HG02852 (cell line): ENCODE results near the gene ZNF217.
"Not testable (repeated sequence)": the region's sequence is repeated elsewhere in the genome, so short reads cannot be mapped to it uniquely, and the experiment has no call there.

ENCODE experiments used
- ATAC-seq: cut with Tn5 transposase; IDR thresholded peaks from one replicate; pipeline ENCODE4 v1.9.1; 2021; ENCODE audit warnings: mild to moderate bottlenecking, moderate library complexity; ENCODE audit not compliant: unreplicated experiment

ZNF217 gene

DNA sequence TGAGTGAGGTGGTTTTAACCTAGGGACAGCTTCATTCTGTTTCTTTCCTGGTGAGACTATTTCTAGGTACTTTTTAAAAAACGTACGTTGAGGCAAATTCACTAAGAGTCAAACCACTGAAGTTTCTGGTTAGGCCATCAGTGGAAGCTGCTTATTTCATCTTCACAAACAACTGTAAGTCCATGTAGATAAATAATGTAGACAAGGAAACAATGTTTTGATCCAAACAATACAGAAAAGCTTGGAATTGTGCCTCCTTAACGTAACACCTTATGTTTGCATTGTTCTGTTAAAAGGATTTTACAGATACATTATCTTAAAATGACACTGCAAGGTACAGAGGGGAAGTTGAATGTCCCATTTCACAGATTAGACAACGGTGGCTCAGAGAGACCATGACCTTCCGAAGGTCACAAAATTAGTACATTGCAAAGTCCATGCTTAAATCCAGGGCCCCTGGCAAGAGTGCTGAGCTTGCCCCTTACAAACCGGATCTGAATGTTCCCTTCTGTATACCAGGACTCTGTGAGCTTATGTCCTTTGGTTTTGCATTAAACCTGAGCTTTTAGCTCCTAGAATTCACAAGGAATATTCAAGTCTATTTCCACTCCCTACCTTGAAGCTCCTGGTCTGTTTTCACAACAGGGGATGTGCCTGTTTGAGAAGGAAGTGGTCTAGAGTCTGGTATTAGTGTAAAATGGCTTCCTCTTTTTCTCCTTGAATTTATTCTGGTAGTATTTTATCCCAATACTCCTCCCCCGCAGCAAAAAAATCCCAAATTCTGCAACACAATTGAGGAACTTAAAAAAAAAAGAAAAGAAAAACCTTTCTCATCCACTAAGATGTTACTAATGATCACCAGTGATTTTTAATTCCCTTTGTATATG lies 28.9 kb upstream of the ZNF217 start:
- ATAC-seq, result no peak

DNA sequence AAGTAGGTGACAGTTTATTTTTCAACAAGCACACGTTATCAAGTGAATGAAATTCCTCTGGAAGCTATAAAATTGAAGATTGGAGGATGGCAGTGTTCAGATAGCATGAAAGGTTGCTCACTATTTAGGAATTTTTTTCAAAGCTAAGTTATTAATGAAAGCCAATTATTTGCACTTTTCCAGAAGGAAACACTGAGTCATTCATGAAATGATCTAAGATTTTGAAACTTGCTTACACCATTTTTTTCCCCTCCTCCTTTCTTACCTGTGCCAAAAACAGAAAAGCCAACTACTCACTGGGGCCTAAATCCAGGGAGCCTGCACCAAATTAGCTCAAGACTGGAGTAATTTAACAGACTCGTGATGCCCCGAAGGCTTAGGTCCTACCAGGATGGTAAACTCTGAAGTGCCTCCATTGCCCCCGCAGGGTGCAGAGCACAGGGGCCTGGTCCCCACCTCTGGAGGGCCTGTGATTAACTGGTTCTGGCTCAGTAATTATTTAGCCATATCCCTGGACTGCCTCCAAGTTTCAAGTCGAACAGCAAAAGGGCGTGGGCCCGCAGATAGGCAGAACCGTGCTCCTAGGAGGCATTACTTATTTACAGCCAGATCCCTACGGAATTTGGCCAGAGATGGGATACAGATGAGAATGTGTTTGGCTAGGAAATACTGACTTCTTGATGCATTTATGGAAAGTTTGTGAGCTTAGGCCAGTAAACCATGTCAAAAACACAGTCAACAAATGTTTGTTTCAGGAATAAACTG lies 28.0 kb upstream of the ZNF217 start:
- no peak for ATAC-seq

DNA sequence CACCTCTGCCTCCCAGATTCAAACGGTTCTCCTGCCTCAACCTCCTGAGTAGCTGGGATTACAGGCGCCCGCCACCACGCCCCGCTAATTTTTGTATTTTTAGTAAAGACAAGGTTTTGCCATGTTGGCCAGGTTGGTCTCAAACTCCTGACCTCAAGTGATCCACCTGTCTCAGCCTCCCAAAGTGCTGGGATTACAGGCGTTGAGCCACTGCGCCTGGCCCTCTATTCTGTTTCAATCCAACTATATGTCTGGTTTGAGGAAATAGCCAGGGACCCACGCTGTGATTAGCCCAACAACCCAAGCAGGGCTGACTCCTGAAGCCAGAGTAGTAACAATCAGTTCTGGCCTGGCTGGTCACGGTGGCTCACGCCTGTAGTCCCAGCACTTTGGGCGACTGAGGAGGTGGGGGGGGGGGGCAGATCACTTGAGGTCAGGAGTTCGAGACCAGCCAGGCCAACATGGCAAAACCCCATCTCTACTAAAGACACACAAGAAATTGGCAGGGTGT lies 24.9 kb upstream of the ZNF217 start:
- not testable (repeated sequence) for ATAC-seq

DNA sequence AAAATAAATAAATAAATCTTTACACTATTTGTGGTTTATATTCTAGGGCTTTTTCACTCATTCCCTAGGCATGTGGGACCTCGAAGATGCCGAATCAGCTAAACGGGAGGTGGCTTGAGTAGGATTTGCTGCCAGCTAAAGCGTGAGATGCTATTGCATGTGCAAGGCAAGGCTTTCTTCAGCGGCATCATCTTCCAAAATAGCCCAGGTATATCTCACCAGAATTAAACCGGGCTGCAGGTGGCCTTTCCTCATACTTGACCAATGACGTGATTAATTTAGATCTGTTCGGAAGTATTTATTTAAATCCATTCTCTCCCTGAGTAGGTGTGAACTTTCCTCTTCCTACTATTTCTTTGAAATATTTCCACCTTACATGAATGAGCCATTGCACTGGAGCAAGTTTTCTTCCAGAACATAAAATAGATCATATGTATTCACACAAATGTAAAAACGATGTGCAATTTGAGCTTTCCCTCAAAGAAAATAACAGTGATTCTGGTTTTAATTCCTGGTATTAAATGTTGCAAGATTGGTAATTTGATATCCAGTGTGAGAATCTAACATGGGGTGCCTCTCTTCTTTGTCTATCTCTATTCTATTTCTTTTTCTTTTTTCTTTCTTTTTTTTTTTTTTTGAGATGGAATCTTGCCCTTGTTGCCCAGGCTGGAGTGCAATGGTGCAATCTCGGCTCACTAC lies 24.3 kb upstream of the ZNF217 start:
- ATAC-seq, result no peak

DNA sequence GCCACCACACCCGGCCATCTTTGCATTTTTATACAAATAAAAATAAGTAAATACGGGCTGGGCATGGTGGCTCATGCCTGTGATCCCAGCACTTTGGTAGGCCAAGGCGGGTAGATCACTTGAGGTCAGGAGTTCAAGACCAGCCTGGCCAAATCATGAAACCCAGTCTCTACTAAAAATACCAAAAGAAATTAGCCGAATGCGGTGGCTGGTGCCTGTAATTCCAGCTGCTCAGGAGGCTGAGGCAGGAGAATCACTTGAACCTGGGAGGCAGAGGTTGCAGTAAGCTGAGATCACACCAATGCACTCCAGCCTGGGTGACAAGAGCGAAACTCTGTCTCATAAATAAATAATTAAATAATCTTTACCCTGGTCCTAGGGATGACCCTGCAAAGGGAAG lies 22.9 kb upstream of the ZNF217 start:
- not testable (repeated sequence) for ATAC-seq

DNA sequence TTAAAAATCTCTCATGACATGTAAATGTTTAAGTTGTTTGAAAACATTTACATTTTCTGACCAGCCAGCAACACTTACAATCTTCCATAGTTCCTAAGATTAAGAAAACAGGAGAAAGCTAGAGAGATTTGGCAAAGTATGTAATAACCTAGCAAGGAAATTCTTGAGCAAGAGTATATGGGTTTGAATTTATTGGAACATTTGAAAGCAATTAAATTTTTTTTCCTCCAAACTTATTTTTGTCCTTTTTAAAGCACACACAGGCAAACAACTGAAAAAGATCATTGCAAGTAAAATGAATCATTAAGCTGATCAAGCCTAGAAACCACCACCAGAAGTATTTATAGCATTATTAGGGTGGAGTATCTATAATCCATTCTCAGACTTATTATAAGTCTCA lies 20.1 kb upstream of the ZNF217 start:
- ATAC-seq, result no peak

DNA sequence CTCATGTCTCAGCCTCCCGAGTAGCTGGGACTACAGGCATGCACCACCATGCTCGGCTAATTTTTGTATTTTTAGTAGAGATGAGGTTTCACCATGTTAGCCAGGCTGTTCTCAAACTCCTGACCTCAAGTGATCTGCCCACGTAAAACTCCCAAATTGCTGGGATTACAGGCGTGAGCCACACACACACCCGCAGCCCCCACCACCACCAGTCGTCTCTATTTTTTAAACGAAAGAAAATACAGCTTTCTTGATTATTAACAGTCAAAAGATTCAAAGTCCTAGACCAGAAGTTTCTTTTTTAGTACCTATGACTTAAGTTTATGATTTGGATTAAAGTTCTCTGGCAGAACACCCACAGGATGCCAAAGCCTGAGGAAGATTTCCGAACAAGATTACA lies 18.6 kb upstream of the ZNF217 start:
- ATAC-seq, result not testable (repeated sequence)

DNA sequence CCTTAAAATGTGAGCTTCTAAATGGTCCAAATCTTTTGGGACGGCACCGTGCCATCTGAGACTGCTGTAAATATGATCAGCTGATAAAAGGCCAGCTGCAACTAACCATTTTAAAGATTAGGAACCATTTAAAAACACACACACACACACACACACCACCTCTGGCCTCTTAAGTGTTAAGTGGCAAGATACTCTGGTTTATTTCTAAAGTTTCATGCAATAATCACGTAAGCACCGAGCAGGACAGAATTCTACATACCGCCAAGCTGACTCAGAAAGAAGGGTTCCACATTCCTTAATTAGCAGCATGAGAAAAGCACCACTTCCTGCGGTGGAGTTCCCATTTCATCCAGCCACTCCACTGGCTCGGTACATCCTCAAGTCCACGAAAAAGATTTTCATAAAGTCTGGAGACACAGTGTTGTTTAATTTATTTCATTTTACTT lies 17.8 kb upstream of the ZNF217 start:
- peak; percentile 56 for ATAC-seq

DNA sequence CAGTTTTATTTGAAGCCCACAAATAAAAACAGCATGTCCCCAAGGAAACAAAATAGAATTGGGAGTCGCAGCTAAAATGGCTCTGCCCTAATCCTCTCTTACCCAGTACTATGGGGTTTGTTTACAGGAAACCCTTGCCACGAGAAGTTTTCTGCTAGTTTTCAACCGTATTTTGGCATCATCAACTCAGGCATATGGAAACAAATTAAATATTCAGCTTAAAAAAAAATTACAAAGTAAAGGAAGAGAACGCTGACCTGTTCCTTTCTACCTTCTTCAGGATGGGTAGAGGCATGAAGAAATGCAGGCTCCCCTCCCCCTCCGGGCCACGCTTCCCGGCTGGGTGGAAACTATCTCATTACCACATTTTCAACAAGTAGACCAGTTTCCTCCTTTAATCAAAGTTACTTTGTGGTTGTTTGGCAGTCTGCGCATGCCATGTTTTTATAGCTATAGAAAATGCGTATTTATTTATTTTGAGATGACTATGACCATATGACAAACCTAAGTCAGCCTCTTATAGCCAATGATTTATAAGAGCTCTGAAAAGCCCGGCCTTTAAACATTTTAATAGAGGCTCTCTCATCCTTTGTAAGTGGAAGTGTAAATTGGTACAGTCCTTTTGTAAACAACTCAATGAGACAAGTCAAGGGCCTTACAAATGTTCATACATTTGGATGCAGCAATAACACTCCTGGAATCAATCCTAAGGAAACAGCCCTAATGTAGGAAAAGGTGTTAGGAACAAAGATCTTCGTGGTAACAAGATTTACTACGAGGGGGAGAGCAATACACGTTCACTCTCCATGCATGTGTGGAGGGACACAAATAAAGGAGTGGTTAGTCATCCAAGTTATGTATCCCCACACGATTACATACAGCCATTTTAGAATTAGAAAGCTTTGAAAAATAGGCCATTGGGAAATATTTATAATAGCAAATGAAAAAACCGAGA lies 16.1 kb upstream of the ZNF217 start:
- ATAC-seq, result no peak

DNA sequence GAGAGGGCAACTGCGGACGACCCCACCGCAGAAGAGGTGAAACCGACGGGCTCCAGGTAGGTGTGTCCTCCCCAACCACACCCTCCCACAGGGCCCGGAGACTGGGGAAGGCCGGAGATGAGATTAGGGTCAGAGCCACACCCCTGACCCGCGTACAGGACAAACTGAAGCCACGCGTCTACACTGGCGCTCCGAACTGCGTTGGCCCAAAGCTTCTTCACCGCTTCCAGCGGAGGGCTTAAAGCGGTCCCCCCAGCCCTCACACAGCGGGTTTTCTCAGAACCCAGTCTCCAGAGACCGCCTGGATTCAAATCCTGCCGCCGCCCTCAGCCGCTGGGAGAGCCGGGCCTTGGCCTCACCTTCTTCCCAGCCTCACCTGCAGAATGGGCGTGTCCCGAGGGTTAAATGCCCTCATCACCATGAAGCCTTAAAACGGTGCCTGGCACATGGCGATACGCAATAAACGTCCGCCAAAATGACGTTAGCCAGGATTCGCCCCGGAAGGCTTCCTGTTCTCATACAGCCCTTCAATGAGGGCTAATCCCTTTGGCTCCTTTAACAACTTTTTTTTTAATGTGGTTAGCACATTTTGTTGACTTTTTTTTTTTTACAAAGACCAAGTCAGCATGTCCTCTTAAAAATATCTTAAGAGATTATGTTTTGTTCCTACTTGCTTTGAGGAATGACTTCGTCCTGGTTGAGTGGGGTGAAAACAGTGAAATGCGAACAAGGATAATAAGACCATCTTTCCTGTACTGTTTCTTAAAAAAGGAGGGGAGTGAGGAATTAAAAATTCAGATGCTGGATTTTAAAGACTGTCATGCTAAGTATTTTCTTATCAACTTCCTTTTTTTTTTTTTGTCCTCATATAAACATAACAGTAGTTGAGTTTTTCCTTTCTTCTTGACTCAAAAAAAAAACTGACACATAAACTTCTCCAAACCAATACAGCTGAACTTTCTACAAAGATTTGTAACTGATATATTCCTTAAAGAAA lies 15.1 kb upstream of the ZNF217 start:
- no peak for ATAC-seq

DNA sequence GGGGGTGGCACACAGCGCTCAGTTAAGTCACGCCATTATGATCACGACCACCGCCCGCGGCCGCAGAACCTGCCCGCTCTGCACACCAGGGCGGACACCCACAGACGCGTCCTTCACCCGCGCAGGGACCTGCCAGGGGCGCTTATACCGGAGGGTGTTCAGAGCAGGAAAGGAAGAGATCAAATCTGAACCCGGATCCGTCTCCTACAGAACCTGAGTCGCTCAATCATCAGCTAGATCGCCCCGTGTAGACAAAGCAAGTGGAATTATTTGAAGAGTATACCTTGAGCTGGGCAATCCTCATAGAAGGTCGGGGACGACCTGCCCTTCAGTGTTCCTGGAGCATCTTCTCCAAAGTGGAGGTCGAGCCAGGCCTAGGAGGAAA lies 14.4 kb upstream of the ZNF217 start:
- no peak for ATAC-seq

DNA sequence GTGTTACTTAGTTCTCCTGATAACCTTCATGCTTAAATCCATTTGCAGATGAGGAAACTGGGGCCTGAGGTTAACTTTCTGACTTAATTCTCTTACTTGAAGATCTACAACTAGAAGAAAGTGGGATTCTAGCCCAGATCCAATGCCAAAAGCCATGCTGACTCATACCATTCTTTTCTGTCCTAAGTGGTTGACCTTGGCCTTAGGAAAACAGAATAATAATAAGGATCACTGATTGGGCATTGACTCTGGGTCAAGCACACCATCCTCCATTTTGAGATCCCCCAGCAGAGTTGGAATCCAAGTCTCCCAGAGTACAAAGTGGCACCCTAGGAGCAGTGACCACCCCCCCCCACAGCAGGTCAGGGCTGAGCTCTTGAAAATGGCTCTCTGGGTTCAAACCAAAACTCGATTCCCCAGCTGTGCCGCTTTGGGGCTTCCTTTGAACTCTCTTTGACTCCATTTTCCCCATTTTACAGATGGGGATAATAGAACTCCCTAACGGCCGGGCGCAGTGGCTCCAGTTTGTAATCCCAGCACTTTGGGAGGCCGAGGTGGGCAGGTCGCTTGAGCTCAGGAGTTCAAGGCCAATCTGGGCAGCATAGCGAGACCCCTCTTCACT lies 12.8 kb upstream of the ZNF217 start:
- no peak for ATAC-seq

DNA sequence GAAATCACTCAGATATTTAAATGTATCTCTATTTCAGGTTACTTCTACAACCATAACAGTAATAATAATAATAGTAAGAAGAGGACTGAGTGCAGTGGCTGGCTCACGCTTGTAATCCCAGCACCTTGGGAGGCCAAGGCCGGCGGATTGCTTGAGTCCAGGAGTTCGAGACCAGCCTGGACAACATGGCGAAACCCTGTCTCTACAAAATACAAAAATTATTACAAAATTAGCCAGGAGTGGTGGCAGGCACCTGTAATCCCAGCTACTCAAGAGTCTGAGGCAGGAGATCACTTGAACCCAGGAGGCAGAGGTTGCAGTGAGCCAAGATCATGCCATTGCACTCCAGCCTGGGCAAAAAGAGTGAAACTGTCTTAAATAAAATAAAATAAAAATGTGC lies 11.8 kb upstream of the ZNF217 start:
- ATAC-seq, result not testable (repeated sequence)

DNA sequence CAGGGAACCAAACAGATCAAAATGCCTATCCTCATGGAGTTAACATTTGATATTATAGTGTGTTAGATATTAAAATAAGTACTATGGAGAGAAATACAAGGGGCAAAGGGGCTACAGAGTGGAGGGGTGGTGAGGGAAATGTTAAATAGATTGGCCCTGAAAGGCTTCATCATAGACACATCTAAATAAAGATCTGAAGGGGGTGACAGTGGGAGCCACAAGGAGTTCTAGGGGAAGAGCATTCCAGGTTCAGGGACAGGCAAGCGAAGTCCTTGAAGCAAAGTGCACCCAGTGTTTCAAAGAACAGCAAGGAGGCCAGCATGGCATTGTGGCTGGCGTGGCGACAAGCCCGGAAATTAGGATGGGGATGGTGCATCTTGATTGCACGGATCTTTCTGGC lies 11.2 kb upstream of the ZNF217 start:
- not testable (repeated sequence) for ATAC-seq

DNA sequence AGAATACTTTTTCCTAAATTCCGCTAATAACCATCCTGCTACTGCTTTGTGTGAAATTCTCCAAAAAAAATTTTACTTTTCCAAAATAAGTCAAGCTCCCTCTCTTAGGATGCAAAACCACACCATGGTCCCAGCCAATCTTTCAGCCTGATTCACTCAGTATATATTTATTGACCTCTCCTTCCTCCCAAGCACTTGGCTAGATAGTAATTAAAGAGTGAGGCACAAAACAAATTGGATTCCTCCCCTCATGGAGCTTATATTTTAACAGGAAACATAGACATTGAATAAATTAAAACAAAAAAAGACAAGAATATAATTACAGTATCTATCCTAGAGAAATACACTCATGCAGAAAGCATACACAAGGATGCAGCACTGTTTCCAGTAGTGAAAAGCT lies 9.0 kb upstream of the ZNF217 start:
- ATAC-seq, result no peak

DNA sequence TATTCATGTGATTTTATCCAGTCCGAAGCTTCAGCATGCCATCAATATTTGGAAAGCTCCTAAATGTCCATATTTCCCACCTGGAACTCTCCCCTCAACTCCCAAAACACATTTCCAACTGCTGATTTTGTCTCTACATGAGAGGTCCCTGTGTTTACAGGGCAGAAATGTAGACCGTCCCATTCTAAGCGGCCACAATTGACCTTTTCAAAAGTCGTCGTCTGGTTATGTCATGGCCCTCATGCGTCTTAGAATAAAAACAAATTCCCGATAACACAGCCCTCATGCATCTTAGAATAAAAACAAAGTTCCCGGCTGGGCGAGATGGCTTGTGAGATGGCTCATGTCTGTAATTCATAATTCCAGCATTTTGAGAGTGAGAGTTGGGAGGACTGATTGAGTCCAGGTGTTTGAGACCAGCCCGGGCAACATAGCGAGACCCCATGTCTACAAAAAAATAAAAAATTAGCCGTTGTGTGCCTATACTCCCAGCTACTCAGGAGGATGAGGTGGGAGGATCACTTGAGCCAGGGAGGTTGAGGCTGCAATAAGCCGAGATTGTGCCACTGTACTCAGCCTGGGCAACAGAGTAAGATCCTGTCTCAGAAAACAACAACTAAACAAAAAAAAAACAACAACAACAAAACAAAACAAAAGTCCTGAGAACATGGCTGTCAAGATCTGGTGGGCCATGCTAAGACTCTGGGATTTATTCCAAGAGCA lies 6.4 kb upstream of the ZNF217 start:
- ATAC-seq, result no peak

DNA sequence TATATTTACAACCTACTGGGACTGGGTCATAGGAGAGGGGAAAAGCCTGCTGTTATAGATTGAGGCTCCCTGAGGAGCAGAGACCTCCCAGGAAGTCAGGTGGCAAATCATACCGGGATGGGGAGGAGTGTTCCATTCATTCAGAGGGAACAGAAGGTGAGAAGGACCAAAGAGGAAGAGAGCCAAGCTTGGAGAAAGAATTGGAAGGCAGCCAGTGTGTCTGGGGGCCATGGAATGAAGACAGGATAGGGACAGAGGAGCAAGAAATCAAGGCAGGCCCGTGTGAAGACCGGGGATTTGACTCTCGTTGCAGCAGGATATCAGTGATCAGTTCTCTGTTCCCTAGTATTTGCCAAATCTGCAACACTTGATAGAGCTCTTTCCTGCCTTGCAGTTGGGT lies 5.7 kb upstream of the ZNF217 start:
- no peak for ATAC-seq

DNA sequence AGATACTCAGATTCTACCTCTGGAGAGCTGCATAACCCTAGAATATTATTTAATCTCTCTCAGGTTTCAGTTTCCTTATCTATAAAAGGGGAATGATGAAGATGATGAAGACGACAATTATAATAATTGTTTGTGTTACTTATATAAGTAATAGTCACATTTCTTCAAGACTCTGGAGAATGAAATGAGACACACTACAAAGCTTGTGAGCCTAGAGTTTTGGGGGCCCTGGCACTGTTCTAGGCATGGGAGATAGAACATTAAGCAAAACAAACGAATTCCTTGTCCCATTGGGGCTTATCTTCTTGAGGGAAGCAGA lies 5.4 kb upstream of the ZNF217 start:
- no peak for ATAC-seq
